ENCODE measurements around the gene RND2. TPM values are rescaled to one million over a fixed set of nuclear protein-coding genes. Genes with fewer than 3 reads are reported as not detected.

The RND2 gene
- total RNA-seq, 1 experiment from 2014 or later = 0.20 TPM

DNA sequence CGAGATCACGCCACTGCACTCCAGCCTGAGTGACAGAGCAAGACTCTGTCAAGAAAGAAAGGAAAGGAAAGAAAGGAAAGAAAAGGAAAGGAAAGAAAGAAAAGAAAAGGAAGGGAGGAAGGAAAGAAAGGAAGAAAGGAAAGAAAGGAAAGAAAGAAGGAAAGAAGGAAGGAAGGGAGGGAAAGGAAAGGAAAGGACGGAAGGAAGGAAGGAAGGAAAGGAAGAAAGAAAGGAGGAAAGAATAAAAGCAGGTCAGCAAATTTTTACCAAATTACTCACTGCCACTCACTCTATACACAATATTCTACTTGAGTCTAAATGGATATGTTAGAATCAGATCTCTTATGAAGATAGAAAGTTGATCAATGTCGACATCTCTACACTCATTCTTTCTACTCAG lies 49.8 kb downstream of the RND2 start:
- DNase-seq (ENCODE audit: low read depth) = no peak

DNA sequence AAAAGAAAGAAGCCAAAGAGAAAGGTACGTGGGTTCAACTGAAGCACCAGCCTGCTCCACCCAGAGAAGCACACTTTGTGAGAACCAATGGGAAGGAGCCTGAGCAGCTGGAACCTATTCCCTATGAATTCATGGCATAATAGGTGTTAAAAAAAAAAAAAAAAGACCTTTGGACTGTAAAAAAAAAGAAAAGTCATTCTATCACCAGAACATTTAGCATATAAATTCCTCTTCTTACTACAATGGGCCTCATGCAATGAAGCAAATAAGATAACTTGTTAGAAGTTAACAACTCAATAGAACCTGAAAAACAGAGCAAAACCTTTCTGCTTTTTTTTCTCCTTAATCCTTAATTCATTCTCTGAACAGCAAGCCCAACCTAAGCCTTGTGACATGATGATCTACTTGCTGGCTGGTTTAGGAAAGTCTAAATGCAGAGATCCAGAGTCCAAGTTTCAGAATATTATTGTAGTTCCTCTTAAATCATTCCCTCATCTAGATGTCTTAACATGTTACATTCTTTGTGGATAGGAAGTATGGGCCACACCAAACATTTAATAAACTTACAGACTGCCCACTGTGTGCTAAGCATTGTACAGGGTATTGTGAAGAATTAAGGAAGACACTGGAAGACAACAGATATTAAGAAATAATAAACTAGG lies 54.7 kb downstream of the RND2 start:
- no peak for DNase-seq (ENCODE audit: low read depth)

Other genes with a start within 250 kb of the RND2 start
- 0.52 and 1.2 TPM in 2 replicates for gene WNK4, start 244.6 kb upstream of the RND2 start, total RNA-seq (2014; rRNA removed; shearing (Covaris generic))
- gene COA3, start 226.5 kb upstream of the RND2 start, total RNA-seq (2014; rRNA removed; shearing (Covaris generic)) = 95.0 and 99.0 TPM in 2 replicates
- 0.20 TPM in 1 of 2 replicates, not detected in the other for gene CNTD1, start 226.4 kb upstream of the RND2 start, total RNA-seq (2014; rRNA removed; shearing (Covaris generic))
- 36.9 and 83.7 TPM in 2 replicates for gene BECN1, start 200.9 kb upstream of the RND2 start, total RNA-seq (2014; rRNA removed; shearing (Covaris generic))
- gene PSME3, start 191.8 kb upstream of the RND2 start, total RNA-seq (2014; rRNA removed; shearing (Covaris generic)) = 79.3 and 139 TPM in 2 replicates
- gene AOC2, start 180.7 kb upstream of the RND2 start, total RNA-seq (2014; rRNA removed; shearing (Covaris generic)) = not detected in 2 replicates
- 0.02 TPM in 1 of 2 replicates, not detected in the other for gene AOC3, start 174.0 kb upstream of the RND2 start, total RNA-seq (2014; rRNA removed; shearing (Covaris generic))
- gene G6PC1, start 124.4 kb upstream of the RND2 start, total RNA-seq (2014; rRNA removed; shearing (Covaris generic)) = not detected in 2 replicates
- 13.6 and 17.1 TPM in 2 replicates for gene AARSD1, start 60.8 kb upstream of the RND2 start, total RNA-seq (2014; rRNA removed; shearing (Covaris generic))
- gene PTGES3L, start 45.2 kb upstream of the RND2 start, total RNA-seq (2014; rRNA removed; shearing (Covaris generic)) = 0.67 and 0.71 TPM in 2 replicates
- 5.7 and 11.4 TPM in 2 replicates for gene RUNDC1, start 44.7 kb upstream of the RND2 start, total RNA-seq (2014; rRNA removed; shearing (Covaris generic))
- gene RPL27, start 26.8 kb upstream of the RND2 start, total RNA-seq (2014; rRNA removed; shearing (Covaris generic)) = 982 and 1,027 TPM in 2 replicates
- gene IFI35, start 18.4 kb upstream of the RND2 start, total RNA-seq (2014; rRNA removed; shearing (Covaris generic)) = 206 and 256 TPM in 2 replicates
- 72.4 and 72.7 TPM in 2 replicates for gene VAT1, start 2.8 kb upstream of the RND2 start, total RNA-seq (2014; rRNA removed; shearing (Covaris generic))
- gene BRCA1, start 100.1 kb downstream of the RND2 start, total RNA-seq (2014; rRNA removed; shearing (Covaris generic)) = 27.5 and 30.1 TPM in 2 replicates
- 58.0 and 82.9 TPM in 2 replicates for gene NBR1, start 146.0 kb downstream of the RND2 start, total RNA-seq (2014; rRNA removed; shearing (Covaris generic))
- gene TMEM106A, start 186.6 kb downstream of the RND2 start, total RNA-seq (2014; rRNA removed; shearing (Covaris generic)) = 4.9 and 10.1 TPM in 2 replicates
- gene CCDC200, start 203.4 kb downstream of the RND2 start, total RNA-seq (2014; rRNA removed; shearing (Covaris generic)) = not detected in 2 replicates
- gene RNU2-1, start 208.7 kb downstream of the RND2 start, total RNA-seq (2014; rRNA removed; shearing (Covaris generic)) = not detected in 2 replicates